Neural cell (in vitro differentiated cells): ENCODE results near the gene CFAP221. TPM values are rescaled to one million over a fixed set of nuclear protein-coding genes. Genes with fewer than 3 reads are reported as not detected.

ENCODE experiments used
- H2AFZ ChIP-seq: fragments of 200-600, 300-800 bp; sonication (generic), shearing (Covaris generic); 2 replicates; pipeline ENCODE4 v1.6.0; 2014; ENCODE audit warnings: low read depth, mild to moderate bottlenecking, antibody characterized with exemption, low read length, moderate library complexity
- H3F3A ChIP-seq: fragments of 200-600 bp; shearing (Covaris generic); 2 replicates; pipeline ENCODE4 v1.6.1; 2016; ENCODE audit warnings: mild to moderate bottlenecking, moderate library complexity, mixed read lengths, antibody characterized with exemption, low read length; ENCODE audit not compliant: insufficient read depth, poor library complexity, severe bottlenecking
- H3K27ac ChIP-seq: fragments of 200-600, 300-800 bp; sonication (generic), shearing (Covaris generic); 2 replicates; pipeline ENCODE4 v1.5.1; 2014; ENCODE audit warnings: mild to moderate bottlenecking, low read length, moderate library complexity
- H3K27me3 ChIP-seq: fragments of 300-800, 200-600 bp; sonication (generic), shearing (Covaris generic); 2 replicates; pipeline ENCODE4 v1.6.0; 2014; ENCODE audit warnings: mild to moderate bottlenecking, low read depth, low read length, moderate library complexity; ENCODE audit not compliant: insufficient read depth
- H3K36me3 ChIP-seq: fragments of 300-800, 200-600 bp; sonication (generic), shearing (Covaris generic); 2 replicates; pipeline ENCODE4 v1.5.1; 2014; ENCODE audit warnings: mild to moderate bottlenecking, antibody characterized with exemption, low read length, moderate library complexity; ENCODE audit not compliant: insufficient read depth
- H3K4me2 ChIP-seq: fragments of 300-800, 200-600 bp; sonication (generic), shearing (Covaris generic); 2 replicates; pipeline ENCODE4 v1.6.0; 2014; ENCODE audit warnings: mild to moderate bottlenecking, low read length
- H3K4me3 ChIP-seq: fragments of 300-800, 200-600 bp; sonication (generic), shearing (Covaris generic); 2 replicates; pipeline ENCODE4 v1.5.1; 2014; ENCODE audit warnings: mild to moderate bottlenecking, low read length, moderate library complexity
- H3K79me2 ChIP-seq: fragments of 200-600 bp; shearing (Covaris generic); replicated peaks from 2 replicates; pipeline ENCODE4 v1.6.0; 2014; ENCODE audit warnings: mild to moderate bottlenecking, low read length, moderate library complexity; ENCODE audit not compliant: insufficient read depth
- H3K9ac ChIP-seq: fragments of 300-800, 200-600 bp; sonication (generic), shearing (Covaris generic); 2 replicates; pipeline ENCODE4 v1.6.1; 2016; ENCODE audit warnings: mild to moderate bottlenecking, low read length, mixed read lengths
- H3K9me2 ChIP-seq: fragments of 200-600 bp; shearing (Covaris generic); 2 replicates; pipeline ENCODE4 v1.6.1; 2016; ENCODE audit warnings: mild to moderate bottlenecking, low read length, mixed read lengths; ENCODE audit not compliant: insufficient read depth
- H3K9me3 ChIP-seq: fragments of 200-600, 300-800 bp; sonication (generic), shearing (Covaris generic); 2 replicates; pipeline ENCODE4 v1.6.1; 2016; ENCODE audit warnings: mild to moderate bottlenecking, mixed run types, low read length, moderate library complexity, mixed read lengths
- H4K20me1 ChIP-seq: fragments of 200-600 bp; shearing (Covaris generic); 2 replicates; pipeline ENCODE4 v1.6.1; 2016; ENCODE audit warnings: mild to moderate bottlenecking, mixed run types; ENCODE audit not compliant: insufficient read depth
- CTCF ChIP-seq: fragments of 450-650 bp; IDR thresholded peaks from 2 replicates; pipeline ENCODE4 v1.5.1; 2014; ENCODE audit warnings: antibody characterized with exemption, mild to moderate bottlenecking, moderate library complexity; ENCODE audit not compliant: poor library complexity, severe bottlenecking
- EP300 ChIP-seq: fragments of 450-650 bp; conservative IDR thresholded peaks from 2 replicates; pipeline ENCODE4 v1.6.1; 2014; ENCODE audit warnings: antibody characterized with exemption, mild to moderate bottlenecking, moderate library complexity; ENCODE audit not compliant: poor library complexity, severe bottlenecking
- EZH2 ChIP-seq: fragments of 200-600, 300-800 bp; shearing (Covaris generic), sonication (generic); IDR thresholded peaks from 2 replicates; pipeline ENCODE4 v1.6.1; 2014; ENCODE audit warnings: antibody characterized with exemption, low read length, borderline replicate concordance, mild to moderate bottlenecking; ENCODE audit not compliant: insufficient read depth, poor library complexity, severe bottlenecking
- MXI1 ChIP-seq: fragments of 450-650 bp; conservative IDR thresholded peaks from 2 replicates; pipeline ENCODE4 v1.6.1; 2014; ENCODE audit warnings: antibody characterized with exemption, mild to moderate bottlenecking; ENCODE audit not compliant: poor library complexity, severe bottlenecking
- POLR2AphosphoS5 ChIP-seq: IDR thresholded peaks from 2 replicates; pipeline ENCODE4 v1.6.1; 2012
- RAD21 ChIP-seq: fragments of 450-650 bp; conservative IDR thresholded peaks from 2 replicates; pipeline ENCODE4 v1.6.1; 2014; ENCODE audit warnings: antibody characterized with exemption, mild to moderate bottlenecking, moderate library complexity
- REST ChIP-seq: IDR thresholded peaks from 2 replicates; pipeline ENCODE4 v1.6.1; 2012; ENCODE audit warnings: borderline replicate concordance
- SMC3 ChIP-seq: fragments of 450-650 bp; conservative IDR thresholded peaks from 2 replicates; pipeline ENCODE4 v1.6.1; 2014; ENCODE audit warnings: antibody characterized with exemption, mild to moderate bottlenecking, moderate library complexity; ENCODE audit not compliant: poor library complexity
- TAF1 ChIP-seq: IDR thresholded peaks from 2 replicates; pipeline ENCODE4 v1.6.1; 2012; ENCODE audit warnings: low read depth
- polyA plus RNA-seq: library from polyadenylated mRNA; depleted of rRNA; stranded (reverse); fragments of >200 nt; gene quantifications from 2 replicates; pipeline ENCODE4 v1.2.3, GENCODE V29; 2014

The CFAP221 gene
- polyA plus RNA-seq, 1 donor from 2014 or later: 7.0 TPM

- no peaks in the 10 kb centered on the region for H3K36me3 ChIP-seq
- no peaks in the 10 kb centered on the region for H3K27me3 ChIP-seq
- no peak overlapping the region for H3K9ac ChIP-seq
- no peaks in the 10 kb centered on the region for H3K79me2 ChIP-seq
- no peaks in the 10 kb centered on the region for H3F3A ChIP-seq
- no peaks in the 10 kb centered on the region for H3K9me3 ChIP-seq
- H3K4me3 ChIP-seq: no peak overlapping the region
- H2AFZ ChIP-seq: no peak overlapping the region
- H3K4me2 ChIP-seq: no peak overlapping the region
- H3K27ac ChIP-seq: no peak overlapping the region
- no peaks in the 10 kb centered on the region for H4K20me1 ChIP-seq
- no peaks in the 10 kb centered on the region for H3K9me2 ChIP-seq
- TF ChIP-seq EP300: no peak
- TF ChIP-seq TAF1: no peak
- no peak for TF ChIP-seq POLR2AphosphoS5
- no peak for TF ChIP-seq MXI1
- no peak for TF ChIP-seq SMC3
- TF ChIP-seq REST: no peak
- no peak for TF ChIP-seq RAD21
- TF ChIP-seq EZH2: no peak
- no peak for TF ChIP-seq CTCF
Observed at GRCh38 chr2:119605096-119605495, 60.8 kb downstream of the CFAP221 start.

GRCh38 chr2:119606674-119607073, 62.4 kb downstream of the CFAP221 start:
- no peaks in the 10 kb centered on the region for H3K9me2 ChIP-seq

More at GRCh38 chr2:119606674-119607073, 62.4 kb downstream of the CFAP221 start:
- H3K27ac ChIP-seq: no peak overlapping the region
- H2AFZ ChIP-seq: no peak overlapping the region
- H4K20me1 ChIP-seq: no peaks in the 10 kb centered on the region
- H3K4me2 ChIP-seq: no peak overlapping the region
- no peaks in the 10 kb centered on the region for H3K27me3 ChIP-seq
- TF ChIP-seq TAF1: no peak
- no peak for TF ChIP-seq POLR2AphosphoS5
- TF ChIP-seq MXI1: no peak
- no peak for TF ChIP-seq SMC3
- TF ChIP-seq REST: no peak
- TF ChIP-seq EZH2: no peak
- no peak for TF ChIP-seq EP300
- TF ChIP-seq RAD21: no peak
- no peak for TF ChIP-seq CTCF
- no peaks in the 10 kb centered on the region for H3K9me3 ChIP-seq
- no peaks in the 10 kb centered on the region for H3K36me3 ChIP-seq
- H3K4me3 ChIP-seq: no peak overlapping the region
- no peak overlapping the region for H3K9ac ChIP-seq
- no peaks in the 10 kb centered on the region for H3K79me2 ChIP-seq
- no peaks in the 10 kb centered on the region for H3F3A ChIP-seq
